Measurements from ENCODE around the gene B3GNT5. TPM values are rescaled to one million over a fixed set of nuclear protein-coding genes. Genes with fewer than 3 reads are reported as not detected.

Gene B3GNT5
- total RNA-seq, 1 donor from 2014 or later, result 6.9 TPM

DNA sequence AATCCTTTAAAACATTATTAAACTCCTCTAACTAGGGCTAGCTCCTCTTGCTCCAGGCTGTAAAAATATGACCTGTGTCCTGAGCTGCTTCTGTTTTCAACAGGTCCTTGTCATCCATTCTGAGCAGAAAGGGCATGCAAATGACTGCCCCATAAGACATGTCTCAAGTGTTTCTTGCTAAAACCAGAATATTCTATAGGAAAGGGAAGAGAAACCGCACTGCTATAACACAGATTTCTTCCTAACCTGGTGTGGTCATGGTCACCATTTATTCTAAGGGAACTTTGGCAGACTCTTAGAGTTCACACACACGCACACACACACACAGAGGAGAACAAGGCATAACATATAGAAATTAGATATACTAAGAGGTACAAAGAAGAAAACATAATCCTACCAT is 34.2 kb upstream of the B3GNT5 start:
- Mint-ChIP-seq H3K27me3 (ENCODE audit: unreplicated experiment) (peaks cover 4% of the 10 kb centered on the region), H3K27ac (ENCODE audit: unreplicated experiment) (no peak overlapping the region), H3K9me3 (ENCODE audit: unreplicated experiment) (no peaks in the 10 kb centered on the region), H3K4me1 (ENCODE audit: unreplicated experiment) (peaks cover 4% of the 10 kb centered on the region), H3K36me3 (ENCODE audit: low read depth, unreplicated experiment) (no peaks in the 10 kb centered on the region), H3K4me3 (ENCODE audit: unreplicated experiment) (no peak overlapping the region)
- no peak for DNase-seq (ENCODE audit: low spot score)
- TF ChIP-seq, protein P1, sequence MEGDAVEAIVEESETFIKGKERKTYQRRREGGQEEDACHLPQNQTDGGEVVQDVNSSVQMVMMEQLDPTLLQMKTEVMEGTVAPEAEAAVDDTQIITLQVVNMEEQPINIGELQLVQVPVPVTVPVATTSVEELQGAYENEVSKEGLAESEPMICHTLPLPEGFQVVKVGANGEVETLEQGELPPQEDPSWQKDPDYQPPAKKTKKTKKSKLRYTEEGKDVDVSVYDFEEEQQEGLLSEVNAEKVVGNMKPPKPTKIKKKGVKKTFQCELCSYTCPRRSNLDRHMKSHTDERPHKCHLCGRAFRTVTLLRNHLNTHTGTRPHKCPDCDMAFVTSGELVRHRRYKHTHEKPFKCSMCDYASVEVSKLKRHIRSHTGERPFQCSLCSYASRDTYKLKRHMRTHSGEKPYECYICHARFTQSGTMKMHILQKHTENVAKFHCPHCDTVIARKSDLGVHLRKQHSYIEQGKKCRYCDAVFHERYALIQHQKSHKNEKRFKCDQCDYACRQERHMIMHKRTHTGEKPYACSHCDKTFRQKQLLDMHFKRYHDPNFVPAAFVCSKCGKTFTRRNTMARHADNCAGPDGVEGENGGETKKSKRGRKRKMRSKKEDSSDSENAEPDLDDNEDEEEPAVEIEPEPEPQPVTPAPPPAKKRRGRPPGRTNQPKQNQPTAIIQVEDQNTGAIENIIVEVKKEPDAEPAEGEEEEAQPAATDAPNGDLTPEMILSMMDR (IDR thresholded peaks at IDR 0.05; ENCODE audit: unreplicated experiment), result no peak

DNA sequence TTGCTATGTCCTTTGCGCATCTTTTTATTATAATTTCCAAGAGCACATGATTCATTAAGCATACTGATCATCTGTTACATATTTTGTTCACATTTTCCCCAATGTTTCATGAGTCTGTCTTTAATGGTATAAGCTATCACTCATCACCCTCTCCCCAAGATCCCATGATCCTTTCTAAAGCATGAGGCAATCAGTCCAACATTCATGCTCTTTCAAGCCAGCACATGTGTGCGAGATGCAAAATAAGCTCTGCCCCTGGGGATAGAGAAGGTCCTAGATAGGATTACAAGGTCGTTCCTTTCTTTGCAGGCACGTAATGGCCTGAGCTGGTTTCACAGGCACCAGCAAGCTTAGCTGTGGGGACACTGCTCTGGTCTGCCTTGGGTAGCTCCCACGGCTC is 32.2 kb upstream of the B3GNT5 start:
- Mint-ChIP-seq H3K9me3 (ENCODE audit: unreplicated experiment) (no peaks in the 10 kb centered on the region), H3K36me3 (ENCODE audit: low read depth, unreplicated experiment) (no peaks in the 10 kb centered on the region), H3K27me3 (ENCODE audit: unreplicated experiment) (peaks cover 1% of the 10 kb centered on the region), H3K4me1 (ENCODE audit: unreplicated experiment) (no peaks in the 10 kb centered on the region), H3K27ac (ENCODE audit: unreplicated experiment) (no peak overlapping the region), H3K4me3 (ENCODE audit: unreplicated experiment) (no peak overlapping the region)
- TF ChIP-seq, protein P1 (IDR thresholded peaks at IDR 0.05; ENCODE audit: unreplicated experiment), result no peak
- no peak for DNase-seq (ENCODE audit: low spot score)

DNA sequence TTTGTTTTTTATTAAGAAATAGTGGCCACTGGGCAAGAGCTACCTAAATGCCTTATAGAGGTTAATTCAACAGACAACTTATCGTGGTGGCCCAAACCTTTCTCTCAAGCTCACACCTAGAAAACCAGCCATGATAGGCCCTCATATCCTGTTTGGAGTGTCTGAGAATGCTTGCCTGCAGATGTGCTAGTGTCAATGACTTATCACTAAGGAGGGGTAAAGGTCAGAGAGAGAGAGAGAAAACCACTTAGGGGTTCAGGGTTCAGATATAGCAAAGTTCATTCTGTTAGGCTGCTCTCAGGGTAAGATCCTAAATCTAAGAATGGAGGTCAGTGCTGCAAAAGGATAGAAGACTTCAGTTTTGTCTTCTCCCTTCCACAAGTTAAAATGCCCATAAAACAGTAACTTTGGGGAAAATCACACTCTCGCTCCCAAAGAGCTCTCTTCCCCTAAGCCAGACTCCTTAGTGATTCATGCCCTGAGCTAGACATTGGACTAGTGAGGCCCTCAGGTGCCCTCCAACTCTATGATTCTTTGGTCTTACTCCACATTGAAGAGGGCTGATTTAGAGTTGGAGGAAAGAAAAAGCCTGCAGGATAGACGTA is 30.3 kb upstream of the B3GNT5 start:
- TF ChIP-seq, protein P1 (IDR thresholded peaks at IDR 0.05; ENCODE audit: unreplicated experiment), result no peak
- DNase-seq (ENCODE audit: low spot score), result no peak
- Mint-ChIP-seq H3K4me1 (ENCODE audit: unreplicated experiment) (no peaks in the 10 kb centered on the region), H3K36me3 (ENCODE audit: low read depth, unreplicated experiment) (no peaks in the 10 kb centered on the region), H3K27ac (ENCODE audit: unreplicated experiment) (no peak overlapping the region), H3K9me3 (ENCODE audit: unreplicated experiment) (no peaks in the 10 kb centered on the region), H3K4me3 (ENCODE audit: unreplicated experiment) (no peak overlapping the region), H3K27me3 (ENCODE audit: unreplicated experiment) (peaks cover 1% of the 10 kb centered on the region)

DNA sequence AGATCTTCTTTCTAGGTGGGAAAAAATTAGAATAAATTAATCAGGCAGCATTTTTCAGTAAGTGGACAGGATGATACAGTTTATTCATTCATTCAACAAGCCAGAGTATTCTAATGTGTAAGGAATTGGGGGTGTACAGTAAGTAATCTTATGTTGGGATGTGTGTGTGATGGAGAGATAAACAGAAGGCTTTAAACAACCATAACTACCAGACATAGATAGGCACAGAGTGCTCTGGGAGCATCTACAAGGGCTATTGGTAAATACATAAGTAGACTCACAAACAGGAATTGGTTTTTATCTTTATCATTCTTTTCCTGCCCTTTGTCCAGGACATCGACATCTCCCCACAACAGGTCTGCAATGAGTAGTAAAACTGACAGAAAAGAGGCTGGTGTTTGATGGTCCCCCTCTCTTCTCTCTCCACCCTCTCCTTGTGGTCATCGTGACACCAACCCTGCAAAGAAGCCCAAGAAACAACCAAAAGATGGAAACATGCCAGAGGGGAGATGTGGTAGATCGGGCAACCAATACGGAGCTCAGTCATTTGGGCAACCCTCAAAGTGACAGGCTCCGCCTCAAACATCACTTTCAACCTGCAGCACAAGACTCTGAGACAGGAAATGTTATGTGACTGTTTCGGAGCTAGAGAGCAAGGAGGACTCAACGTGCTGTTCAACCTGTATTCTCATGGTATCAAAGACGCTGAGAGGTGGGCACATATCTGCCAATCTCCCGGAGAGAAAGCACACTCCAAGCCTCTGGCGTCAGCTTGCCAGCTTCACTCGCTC is 28.7 kb upstream of the B3GNT5 start:
- Mint-ChIP-seq H3K36me3 (ENCODE audit: low read depth, unreplicated experiment) (no peaks in the 10 kb centered on the region), H3K4me3 (ENCODE audit: unreplicated experiment) (no peak overlapping the region)

More for the DNA sequence above, 28.7 kb upstream of the B3GNT5 start:
- Mint-ChIP-seq H3K27me3 (ENCODE audit: unreplicated experiment) (no peaks in the 10 kb centered on the region), H3K27ac (ENCODE audit: unreplicated experiment) (no peak overlapping the region), H3K4me1 (ENCODE audit: unreplicated experiment) (no peaks in the 10 kb centered on the region), H3K9me3 (ENCODE audit: unreplicated experiment) (no peaks in the 10 kb centered on the region)
- TF ChIP-seq, protein P1 (IDR thresholded peaks at IDR 0.05; ENCODE audit: unreplicated experiment), result no peak
- DNase-seq (ENCODE audit: low spot score), result no peak
